ENCODE measurements around the gene SPSB4.

The SPSB4 gene

DNA sequence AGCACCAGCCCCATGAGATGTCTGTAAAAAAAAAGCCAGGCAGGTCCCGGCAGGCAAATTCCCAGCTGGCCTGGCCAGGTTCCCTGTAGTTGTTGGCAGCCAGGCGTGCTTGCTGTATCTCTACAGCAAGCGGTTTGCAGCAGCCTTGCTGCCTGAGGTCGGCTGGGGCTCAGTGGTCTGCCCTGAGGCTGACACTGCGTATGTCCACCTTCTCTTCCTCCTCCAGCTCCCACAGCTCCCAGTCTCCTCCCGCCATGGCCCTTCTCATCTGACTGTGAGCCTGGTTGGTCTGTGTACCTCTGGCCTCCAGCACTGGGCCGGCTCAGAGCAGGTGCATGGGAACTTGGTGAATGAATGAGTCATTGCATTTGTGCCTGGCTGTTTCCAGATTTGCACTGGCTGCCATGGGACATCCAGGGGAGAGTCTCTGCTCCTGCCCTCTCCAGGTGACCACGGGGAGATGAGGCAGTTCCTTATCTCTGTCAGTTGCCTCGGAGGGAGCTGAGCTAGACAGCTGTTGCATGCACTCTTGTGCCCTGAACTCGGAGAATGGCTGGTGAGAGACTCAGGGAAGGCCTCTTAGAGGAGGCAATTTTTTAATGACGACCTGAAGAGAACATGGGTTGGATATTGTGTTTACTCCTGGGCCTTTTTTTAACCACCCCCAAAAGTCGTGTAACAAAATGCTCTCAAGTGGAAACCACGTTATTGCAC, 43.0 kb downstream of the SPSB4 start:
- Histone ChIP-seq H3K36me3 (ENCODE audit: control insufficient read depth, insufficient read depth, low read length) (no peaks in the 10 kb centered on the region), H3K4me1 (ENCODE audit: control insufficient read depth, insufficient read depth, low read length, poor library complexity, severe bottlenecking) (no peaks in the 10 kb centered on the region), H3K9me3 (ENCODE audit: control insufficient read depth, low read length) (no peaks in the 10 kb centered on the region), H3K27me3 (replicated peaks; ENCODE audit: control insufficient read depth, insufficient read depth, low read length, poor library complexity, severe bottlenecking) (no peaks in the 10 kb centered on the region), H3K4me3 (ENCODE audit: insufficient read depth, low read depth, low read length, poor library complexity, severe bottlenecking) (no peak overlapping the region), H3K27ac (ENCODE audit: insufficient read depth, low read length, poor library complexity, severe bottlenecking) (no peak overlapping the region)
- no peak for DNase-seq

DNA sequence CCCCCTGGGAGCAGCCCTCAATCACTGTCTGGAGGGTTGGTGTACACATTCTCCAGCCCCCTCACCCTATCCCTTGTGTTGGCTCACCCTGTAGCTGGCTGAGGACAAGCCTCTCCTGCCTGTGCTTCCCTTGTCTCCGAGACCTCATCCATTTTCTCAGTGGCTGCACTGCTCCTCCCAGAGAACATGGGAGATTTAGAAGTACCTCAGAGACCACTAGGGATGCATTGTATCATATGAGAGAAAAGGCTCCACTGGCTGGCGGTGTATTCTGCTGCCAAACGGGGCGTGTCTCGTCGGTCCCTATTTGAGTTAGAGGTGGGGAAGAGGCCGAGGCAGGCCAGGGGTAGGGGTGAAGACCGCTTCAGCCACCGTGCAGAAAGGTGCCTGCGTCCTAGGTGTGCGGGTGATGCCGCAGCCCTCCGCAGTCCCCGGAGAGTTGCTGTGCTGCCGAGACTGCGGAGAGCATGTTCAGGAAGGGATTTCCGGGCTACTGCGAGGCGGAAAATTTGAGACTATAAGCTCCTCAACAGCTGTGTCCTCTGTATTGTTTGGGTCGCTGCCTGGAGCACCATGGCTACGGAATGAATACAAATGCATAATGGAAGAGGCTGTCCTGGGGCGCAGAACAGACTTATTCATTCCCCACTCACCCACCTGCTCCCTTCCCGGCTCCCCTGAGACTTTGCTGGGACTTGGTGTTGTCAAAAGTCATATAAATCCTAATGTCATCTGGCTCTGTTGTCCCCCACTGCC, 43.8 kb downstream of the SPSB4 start:
- Histone ChIP-seq H3K36me3 (ENCODE audit: control insufficient read depth, insufficient read depth, low read length) (no peaks in the 10 kb centered on the region), H3K4me3 (ENCODE audit: insufficient read depth, low read depth, low read length, poor library complexity, severe bottlenecking) (no peak overlapping the region), H3K27ac (ENCODE audit: insufficient read depth, low read length, poor library complexity, severe bottlenecking) (no peak overlapping the region), H3K27me3 (replicated peaks; ENCODE audit: control insufficient read depth, insufficient read depth, low read length, poor library complexity, severe bottlenecking) (no peaks in the 10 kb centered on the region), H3K9me3 (ENCODE audit: control insufficient read depth, low read length) (no peaks in the 10 kb centered on the region), H3K4me1 (ENCODE audit: control insufficient read depth, insufficient read depth, low read length, poor library complexity, severe bottlenecking) (no peaks in the 10 kb centered on the region)
- DNase-seq = no peak

DNA sequence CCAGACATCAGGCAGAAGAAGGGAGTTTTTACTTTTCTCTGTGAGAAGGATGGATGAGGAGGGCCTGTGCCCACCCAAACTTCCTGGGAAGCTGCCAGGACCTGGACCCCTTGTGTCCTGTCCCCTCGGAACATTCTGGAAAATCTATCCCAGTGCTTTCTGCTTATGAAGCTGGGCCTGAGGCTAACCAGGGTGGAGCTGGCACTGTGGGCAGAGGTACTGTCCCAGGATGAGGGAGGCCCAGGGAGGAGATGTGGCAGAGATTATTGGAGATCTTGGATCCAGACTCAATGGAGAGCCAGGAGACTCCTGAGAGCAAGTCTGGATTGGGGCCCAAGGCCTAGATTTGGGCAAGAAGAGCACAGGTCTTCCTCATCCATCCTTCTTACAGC, 44.4 kb downstream of the SPSB4 start:
- no peak for DNase-seq
- Histone ChIP-seq H3K36me3 (ENCODE audit: control insufficient read depth, insufficient read depth, low read length) (no peaks in the 10 kb centered on the region), H3K27ac (ENCODE audit: insufficient read depth, low read length, poor library complexity, severe bottlenecking) (no peak overlapping the region), H3K4me1 (ENCODE audit: control insufficient read depth, insufficient read depth, low read length, poor library complexity, severe bottlenecking) (no peaks in the 10 kb centered on the region), H3K4me3 (ENCODE audit: insufficient read depth, low read depth, low read length, poor library complexity, severe bottlenecking) (no peak overlapping the region), H3K27me3 (replicated peaks; ENCODE audit: control insufficient read depth, insufficient read depth, low read length, poor library complexity, severe bottlenecking) (no peaks in the 10 kb centered on the region), H3K9me3 (ENCODE audit: control insufficient read depth, low read length) (no peaks in the 10 kb centered on the region)

DNA sequence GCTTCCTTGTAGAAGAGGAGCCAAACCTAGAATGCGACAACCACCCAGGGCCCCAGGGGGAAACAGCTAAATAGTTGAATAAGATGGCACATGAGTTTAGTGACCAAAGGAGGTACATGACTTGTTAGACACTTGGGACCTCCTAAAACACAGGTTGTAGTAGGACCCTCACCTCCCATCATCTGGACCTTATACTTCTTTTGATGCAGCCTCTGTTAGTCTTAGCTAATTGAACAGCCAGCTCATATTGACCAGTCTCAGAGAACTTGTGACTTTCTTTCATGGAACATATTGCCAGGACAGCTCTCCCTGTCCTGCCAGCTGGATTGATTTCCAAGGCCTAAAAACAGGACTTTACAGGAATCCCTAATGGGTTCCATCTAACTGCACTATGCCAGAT, 45.0 kb downstream of the SPSB4 start:
- H3K36me3 ChIP-seq (ENCODE audit: control insufficient read depth, insufficient read depth, low read length) = no peaks in the 10 kb centered on the region
- H3K27ac ChIP-seq (ENCODE audit: insufficient read depth, low read length, poor library complexity, severe bottlenecking) = no peak overlapping the region
- no peak overlapping the region for H3K4me3 ChIP-seq (ENCODE audit: insufficient read depth, low read depth, low read length, poor library complexity, severe bottlenecking)
- H3K4me1 ChIP-seq (ENCODE audit: control insufficient read depth, insufficient read depth, low read length, poor library complexity, severe bottlenecking) = no peaks in the 10 kb centered on the region
- no peaks in the 10 kb centered on the region for H3K27me3 ChIP-seq (replicated peaks; ENCODE audit: control insufficient read depth, insufficient read depth, low read length, poor library complexity, severe bottlenecking)
- DNase-seq = no peak
- H3K9me3 ChIP-seq (ENCODE audit: control insufficient read depth, low read length) = no peaks in the 10 kb centered on the region

DNA sequence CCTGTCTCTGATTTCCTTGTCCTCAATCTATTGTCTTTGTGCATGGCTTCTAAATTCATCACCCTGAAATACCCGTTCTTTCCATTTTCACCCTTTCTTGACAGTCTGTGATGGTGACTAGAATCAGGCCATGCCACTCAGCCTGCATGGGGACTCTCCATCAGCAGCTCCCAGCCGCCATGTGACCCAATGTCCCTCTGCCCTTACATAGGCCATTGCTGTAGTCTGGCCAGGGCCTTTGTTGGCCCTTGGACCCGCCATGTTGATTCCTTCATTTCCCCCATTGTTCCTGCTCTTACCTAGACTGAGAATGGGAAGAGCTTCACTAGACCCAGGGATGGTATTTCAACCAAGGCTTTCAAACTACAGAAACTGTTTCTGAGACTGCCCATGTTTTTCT, 45.8 kb downstream of the SPSB4 start:
- DNase-seq = no peak
- no peak overlapping the region for H3K4me3 ChIP-seq (ENCODE audit: insufficient read depth, low read depth, low read length, poor library complexity, severe bottlenecking)
- H3K9me3 ChIP-seq (ENCODE audit: control insufficient read depth, low read length) = no peaks in the 10 kb centered on the region
- no peaks in the 10 kb centered on the region for H3K4me1 ChIP-seq (ENCODE audit: control insufficient read depth, insufficient read depth, low read length, poor library complexity, severe bottlenecking)
- no peak overlapping the region for H3K27ac ChIP-seq (ENCODE audit: insufficient read depth, low read length, poor library complexity, severe bottlenecking)
- H3K36me3 ChIP-seq (ENCODE audit: control insufficient read depth, insufficient read depth, low read length) = no peaks in the 10 kb centered on the region
- no peaks in the 10 kb centered on the region for H3K27me3 ChIP-seq (replicated peaks; ENCODE audit: control insufficient read depth, insufficient read depth, low read length, poor library complexity, severe bottlenecking)

DNA sequence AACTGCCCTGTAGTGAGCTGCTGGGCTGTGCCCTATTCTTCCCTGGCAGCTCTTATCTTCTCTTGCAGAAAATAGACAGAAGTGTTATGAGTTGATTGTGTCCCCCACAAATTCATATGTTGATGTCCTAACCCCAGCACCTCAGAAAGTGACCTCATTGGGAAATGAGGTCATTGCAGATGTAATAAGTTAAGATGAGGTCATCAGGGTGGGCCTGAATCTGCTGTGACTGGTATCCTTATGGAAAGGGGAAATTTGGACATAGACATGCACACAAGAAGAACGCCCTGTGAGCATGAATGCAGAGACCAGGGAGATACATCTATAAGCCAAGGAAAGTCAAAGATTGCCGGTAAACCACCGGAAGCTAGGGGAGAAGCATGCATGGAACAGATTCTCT, 49.0 kb downstream of the SPSB4 start:
- no peak for DNase-seq
- no peak overlapping the region for H3K27ac ChIP-seq (ENCODE audit: insufficient read depth, low read length, poor library complexity, severe bottlenecking)
- H3K27me3 ChIP-seq (replicated peaks; ENCODE audit: control insufficient read depth, insufficient read depth, low read length, poor library complexity, severe bottlenecking) = no peaks in the 10 kb centered on the region
- H3K4me1 ChIP-seq (ENCODE audit: control insufficient read depth, insufficient read depth, low read length, poor library complexity, severe bottlenecking) = no peaks in the 10 kb centered on the region
- no peaks in the 10 kb centered on the region for H3K36me3 ChIP-seq (ENCODE audit: control insufficient read depth, insufficient read depth, low read length)
- H3K4me3 ChIP-seq (ENCODE audit: insufficient read depth, low read depth, low read length, poor library complexity, severe bottlenecking) = no peak overlapping the region
- no peaks in the 10 kb centered on the region for H3K9me3 ChIP-seq (ENCODE audit: control insufficient read depth, low read length)

DNA sequence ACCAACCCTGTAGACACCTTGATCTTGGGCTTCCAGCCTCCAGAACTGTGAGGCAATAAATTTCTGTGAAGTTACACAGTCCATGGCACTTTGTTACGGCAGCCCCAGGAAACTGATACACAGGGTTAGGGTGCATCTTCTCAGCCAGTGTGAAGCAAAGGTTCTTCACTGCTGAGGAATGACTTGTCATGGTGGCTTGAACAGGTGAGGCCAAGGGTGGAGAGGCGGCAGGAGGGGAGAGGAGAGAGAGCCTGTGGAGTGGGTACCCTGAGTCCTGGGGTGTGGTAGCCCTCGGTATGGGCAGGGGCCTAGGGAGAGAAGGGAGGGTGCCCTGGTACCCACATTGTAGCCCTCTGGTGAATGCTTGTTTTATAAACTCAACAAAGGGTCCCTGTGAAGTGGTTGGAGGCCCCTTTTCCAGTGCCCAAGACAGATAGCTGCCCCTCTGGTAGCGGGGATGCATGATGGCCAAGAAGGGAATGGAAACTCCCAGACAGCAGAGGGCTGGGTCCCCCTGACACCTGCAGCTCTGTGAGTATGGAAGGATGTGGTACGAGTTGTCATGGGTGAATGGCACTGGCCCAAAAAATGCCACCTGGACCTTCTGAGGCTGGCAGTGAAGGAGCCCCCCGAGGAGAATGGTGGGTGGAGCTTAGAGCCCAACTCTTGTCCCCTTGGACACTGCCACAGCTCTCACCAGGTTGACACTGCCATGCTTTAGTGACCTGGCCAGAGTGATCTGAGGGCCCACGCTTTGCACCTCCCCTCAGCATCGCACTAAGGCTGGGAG, 49.6 kb downstream of the SPSB4 start:
- H3K9me3 ChIP-seq (ENCODE audit: control insufficient read depth, low read length) = no peaks in the 10 kb centered on the region
- H3K4me1 ChIP-seq (ENCODE audit: control insufficient read depth, insufficient read depth, low read length, poor library complexity, severe bottlenecking) = no peaks in the 10 kb centered on the region
- DNase-seq = no peak
- H3K27me3 ChIP-seq (replicated peaks; ENCODE audit: control insufficient read depth, insufficient read depth, low read length, poor library complexity, severe bottlenecking) = no peaks in the 10 kb centered on the region
- no peak overlapping the region for H3K4me3 ChIP-seq (ENCODE audit: insufficient read depth, low read depth, low read length, poor library complexity, severe bottlenecking)
- H3K27ac ChIP-seq (ENCODE audit: insufficient read depth, low read length, poor library complexity, severe bottlenecking) = no peak overlapping the region
- H3K36me3 ChIP-seq (ENCODE audit: control insufficient read depth, insufficient read depth, low read length) = no peaks in the 10 kb centered on the region

DNA sequence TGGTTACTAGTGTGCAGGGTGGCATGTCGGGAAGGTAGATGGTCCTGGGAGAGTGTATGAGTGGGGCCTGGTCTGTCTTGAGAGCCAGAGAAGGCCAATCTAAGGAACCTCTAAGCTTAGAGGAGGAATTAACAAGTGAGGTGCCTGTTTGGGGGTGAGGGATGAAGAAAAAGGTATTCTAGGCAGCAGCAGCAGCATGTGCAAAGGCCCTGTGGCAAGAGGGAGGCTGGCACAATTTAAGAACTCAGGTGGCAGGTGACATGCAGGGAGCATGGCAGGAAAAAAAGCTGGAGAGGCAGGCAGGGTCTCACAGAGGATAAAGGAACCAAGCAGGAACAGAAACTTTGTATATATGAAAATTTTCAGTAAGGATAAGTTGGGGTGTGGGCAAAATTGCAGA, 51.2 kb downstream of the SPSB4 start:
- Histone ChIP-seq H3K9me3 (ENCODE audit: control insufficient read depth, low read length) (no peaks in the 10 kb centered on the region), H3K27ac (ENCODE audit: insufficient read depth, low read length, poor library complexity, severe bottlenecking) (no peak overlapping the region), H3K4me1 (ENCODE audit: control insufficient read depth, insufficient read depth, low read length, poor library complexity, severe bottlenecking) (no peaks in the 10 kb centered on the region), H3K4me3 (ENCODE audit: insufficient read depth, low read depth, low read length, poor library complexity, severe bottlenecking) (no peak overlapping the region), H3K27me3 (replicated peaks; ENCODE audit: control insufficient read depth, insufficient read depth, low read length, poor library complexity, severe bottlenecking) (no peaks in the 10 kb centered on the region), H3K36me3 (ENCODE audit: control insufficient read depth, insufficient read depth, low read length) (no peaks in the 10 kb centered on the region)
- DNase-seq = no peak

DNA sequence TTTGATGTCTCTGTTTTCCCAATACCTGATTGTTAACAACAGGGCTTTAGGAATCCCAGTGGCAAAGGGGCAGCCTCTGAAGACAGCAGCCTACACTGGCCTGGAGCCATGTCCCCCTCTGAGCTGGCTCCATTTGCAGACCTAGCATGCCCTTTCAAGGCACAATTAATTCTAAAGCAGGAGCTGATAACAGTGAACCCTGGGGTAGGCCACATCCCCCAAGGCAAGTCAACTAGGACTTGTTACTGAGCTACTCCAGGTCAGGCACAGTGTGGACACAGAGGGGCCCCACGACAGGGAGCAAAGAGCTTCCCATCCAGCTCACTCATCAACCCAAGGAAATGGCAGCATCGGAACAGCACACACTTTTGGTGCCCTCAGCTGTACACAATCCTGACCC, 51.9 kb downstream of the SPSB4 start:
- no peak overlapping the region for H3K27ac ChIP-seq (ENCODE audit: insufficient read depth, low read length, poor library complexity, severe bottlenecking)

DNA sequence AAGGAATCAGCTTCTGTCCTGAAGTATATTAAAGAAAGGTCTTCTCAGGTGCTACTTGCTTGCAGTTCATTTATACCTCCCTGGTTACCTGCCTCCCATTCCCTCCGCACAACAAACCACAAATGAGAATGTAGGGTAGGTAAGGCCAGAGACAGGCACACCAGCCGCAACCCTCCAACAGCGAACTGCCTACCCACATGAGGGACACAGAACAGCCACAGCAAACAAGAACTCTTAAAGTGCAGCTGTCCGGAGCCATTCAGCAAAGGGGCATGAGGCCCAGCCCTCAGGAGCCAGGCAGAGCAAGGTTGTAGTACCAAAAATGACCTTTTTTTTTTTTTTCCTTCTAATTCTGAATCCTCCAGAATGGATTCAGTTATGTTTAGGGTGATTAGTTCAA, 52.4 kb downstream of the SPSB4 start:
- Histone ChIP-seq H3K27ac (ENCODE audit: insufficient read depth, low read length, poor library complexity, severe bottlenecking) (no peak overlapping the region), H3K4me3 (ENCODE audit: insufficient read depth, low read depth, low read length, poor library complexity, severe bottlenecking) (no peak overlapping the region), H3K9me3 (ENCODE audit: control insufficient read depth, low read length) (no peaks in the 10 kb centered on the region), H3K36me3 (ENCODE audit: control insufficient read depth, insufficient read depth, low read length) (no peaks in the 10 kb centered on the region), H3K4me1 (ENCODE audit: control insufficient read depth, insufficient read depth, low read length, poor library complexity, severe bottlenecking) (no peaks in the 10 kb centered on the region), H3K27me3 (replicated peaks; ENCODE audit: control insufficient read depth, insufficient read depth, low read length, poor library complexity, severe bottlenecking) (no peaks in the 10 kb centered on the region)
- DNase-seq = no peak

More for the DNA sequence above, 51.9 kb downstream of the SPSB4 start:
- no peak for DNase-seq
- H3K36me3 ChIP-seq (ENCODE audit: control insufficient read depth, insufficient read depth, low read length) = no peaks in the 10 kb centered on the region
- no peaks in the 10 kb centered on the region for H3K4me1 ChIP-seq (ENCODE audit: control insufficient read depth, insufficient read depth, low read length, poor library complexity, severe bottlenecking)
- no peaks in the 10 kb centered on the region for H3K9me3 ChIP-seq (ENCODE audit: control insufficient read depth, low read length)
- no peak overlapping the region for H3K4me3 ChIP-seq (ENCODE audit: insufficient read depth, low read depth, low read length, poor library complexity, severe bottlenecking)
- no peaks in the 10 kb centered on the region for H3K27me3 ChIP-seq (replicated peaks; ENCODE audit: control insufficient read depth, insufficient read depth, low read length, poor library complexity, severe bottlenecking)
